Brain microvascular endothelial cell (primary cell): ENCODE results near the gene TEX35.

Experiments
- DNase-seq: peaks from one replicate; pipeline ENCODE4 v3.0.0-alpha.2; 2020
- H3K27ac ChIP-seq: fragments of 250-450 bp; sonication (Bioruptor Pico); 2 replicates; pipeline ENCODE4 v1.5.1; 2020; ENCODE audit warnings: mild to moderate bottlenecking, moderate library complexity
- H3K27me3 ChIP-seq: fragments of 250-450 bp; sonication (Bioruptor Pico); replicated peaks from 2 replicates; pipeline ENCODE4 v1.5.1; 2020; ENCODE audit warnings: mild to moderate bottlenecking
- H3K36me3 ChIP-seq: fragments of 250-450 bp; sonication (Bioruptor Pico); replicated peaks from 2 replicates; pipeline ENCODE4 v1.5.1; 2020; ENCODE audit warnings: mild to moderate bottlenecking
- H3K4me3 ChIP-seq: 2 replicates; pipeline ENCODE4 v1.5.1; 2011; ENCODE audit warnings: low read depth, mild to moderate bottlenecking, control low read depth, low read length, moderate library complexity
- CTCF ChIP-seq: IDR thresholded peaks from 2 replicates; pipeline ENCODE4 v1.5.1; 2011; ENCODE audit warnings: low read depth, mild to moderate bottlenecking, moderate library complexity, low read length, control low read depth, inconsistent platforms; ENCODE audit errors: missing control alignments
- in situ Hi-C: cut with HindIII; loops from 2 replicates; pipeline ENCODE4 v1.10.0; 2017; ENCODE audit warnings: low sequenced_read_pairs, low pct_ligation_motif_present

Gene TEX35

GRCh38 chr1:178571807-178572206 lies 58.9 kb downstream of the TEX35 start:
- no peak for TF ChIP-seq CTCF
- no peaks in the 10 kb centered on the region for H3K36me3 ChIP-seq
- H3K27me3 ChIP-seq: no peaks in the 10 kb centered on the region
- DNase-seq: no peak
- no peak overlapping the region for H3K27ac ChIP-seq
- H3K4me3 ChIP-seq: no peak overlapping the region
- in situ Hi-C loops: no loop called here
